SU-DHL-6 (cell line): ENCODE results near the gene ARHGAP22.

Experiments used
- H2AFZ ChIP-seq: fragments of 200-600 bp; sonication (generic); 2 replicates; pipeline ENCODE4 v1.6.1; 2014; ENCODE audit warnings: low read depth, mild to moderate bottlenecking, moderate library complexity, mixed read lengths, antibody characterized with exemption, low read length; ENCODE audit not compliant: severe bottlenecking
- H3F3A ChIP-seq: fragments of 200-600 bp; shearing (Covaris generic); 2 replicates; pipeline ENCODE4 v1.6.0; 2016; ENCODE audit warnings: antibody characterized with exemption, mild to moderate bottlenecking; ENCODE audit not compliant: insufficient read depth
- H3K27ac ChIP-seq: fragments of 200-600 bp; sonication (generic); 2 replicates; pipeline ENCODE4 v1.5.1; 2016; ENCODE audit warnings: low read depth, mild to moderate bottlenecking, low read length, moderate library complexity, mixed read lengths
- H3K27me3 ChIP-seq: fragments of 200-600 bp; sonication (generic), shearing (Covaris generic); 2 replicates; pipeline ENCODE4 v1.6.0; 2014; ENCODE audit warnings: mild to moderate bottlenecking, low read length
- H3K36me3 ChIP-seq: fragments of 200-600 bp; sonication (generic); 2 replicates; pipeline ENCODE4 v1.6.1; 2014; ENCODE audit warnings: mild to moderate bottlenecking, low read length, mixed read lengths
- H3K4me2 ChIP-seq: fragments of 300-600, 200-600 bp; shearing (Covaris generic), sonication (generic); 2 replicates; pipeline ENCODE4 v1.6.0; 2014; ENCODE audit warnings: low read length, low read depth, mild to moderate bottlenecking; ENCODE audit not compliant: poor library complexity, severe bottlenecking
- H3K4me3 ChIP-seq: fragments of 200-600 bp; sonication (generic); 2 replicates; pipeline ENCODE4 v1.5.1; 2014; ENCODE audit warnings: antibody characterized with exemption, low read length, mild to moderate bottlenecking, mixed read lengths; ENCODE audit not compliant: insufficient read depth, poor library complexity, severe bottlenecking
- H3K79me2 ChIP-seq: fragments of 200-600 bp; sonication (generic); 2 replicates; pipeline ENCODE4 v1.6.1; 2014; ENCODE audit warnings: mild to moderate bottlenecking, low read length, moderate library complexity; ENCODE audit not compliant: insufficient read depth
- H3K9ac ChIP-seq: fragments of 200-600 bp; sonication (generic); 2 replicates; pipeline ENCODE4 v1.7.0; 2014; ENCODE audit warnings: mild to moderate bottlenecking, low read length
- H3K9me2 ChIP-seq: fragments of 200-600 bp; sonication (generic); replicated peaks from 2 replicates; pipeline ENCODE4 v1.6.1; 2014; ENCODE audit warnings: low read length; ENCODE audit not compliant: insufficient read depth
- H3K9me3 ChIP-seq: fragments of 200-600 bp; sonication (generic); 2 replicates; pipeline ENCODE4 v1.6.1; 2014; ENCODE audit warnings: low read length, mixed read lengths; ENCODE audit not compliant: insufficient read depth
- H4K20me1 ChIP-seq: fragments of 200-600 bp; sonication (generic); 2 replicates; pipeline ENCODE4 v1.6.1; 2014; ENCODE audit warnings: low read depth, mild to moderate bottlenecking, antibody characterized with exemption, low read length, moderate library complexity, mixed read lengths
- CTCF ChIP-seq: fragments of 200-600 bp; sonication (generic); IDR thresholded peaks from one replicate; pipeline ENCODE4 v1.5.1; 2017; ENCODE audit warnings: antibody characterized with exemption, mild to moderate bottlenecking, low read length, moderate library complexity; ENCODE audit not compliant: insufficient read depth, poor library complexity, severe bottlenecking
- EZH2phosphoT487 ChIP-seq: fragments of 200-600 bp; sonication (generic), shearing (Covaris generic); conservative IDR thresholded peaks from 2 replicates; pipeline ENCODE4 v1.6.1; 2018; ENCODE audit warnings: mild to moderate bottlenecking, antibody characterized with exemption, low read length, moderate library complexity, mixed read lengths

ARHGAP22 gene

GRCh38 chr10:48455055-48455391, 149.8 kb downstream of the ARHGAP22 start:
- H3K9me2 ChIP-seq = no peaks in the 10 kb centered on the region
- no peak for TF ChIP-seq CTCF
- no peak for TF ChIP-seq EZH2phosphoT487
- no peak overlapping the region for H3K4me3 ChIP-seq
- H3K27ac ChIP-seq = no peak overlapping the region
- no peaks in the 10 kb centered on the region for H4K20me1 ChIP-seq
- no peaks in the 10 kb centered on the region for H3K27me3 ChIP-seq
- no peak overlapping the region for H3K9ac ChIP-seq
- H3K36me3 ChIP-seq = no peaks in the 10 kb centered on the region
- H3K4me2 ChIP-seq = no peak overlapping the region
- no peak overlapping the region for H2AFZ ChIP-seq
- no peaks in the 10 kb centered on the region for H3F3A ChIP-seq
- no peaks in the 10 kb centered on the region for H3K79me2 ChIP-seq
- H3K9me3 ChIP-seq = no peaks in the 10 kb centered on the region

GRCh38 chr10:48454302-48455054, 150.4 kb downstream of the ARHGAP22 start:
- no peaks in the 10 kb centered on the region for H3F3A ChIP-seq
- no peaks in the 10 kb centered on the region for H4K20me1 ChIP-seq
- no peak overlapping the region for H3K9ac ChIP-seq
- no peaks in the 10 kb centered on the region for H3K36me3 ChIP-seq
- no peak overlapping the region for H3K4me3 ChIP-seq
- no peaks in the 10 kb centered on the region for H3K9me3 ChIP-seq
- H3K27ac ChIP-seq = no peak overlapping the region
- no peaks in the 10 kb centered on the region for H3K9me2 ChIP-seq
- no peak overlapping the region for H2AFZ ChIP-seq
- TF ChIP-seq EZH2phosphoT487 (no peak), CTCF (no peak)
- H3K79me2 ChIP-seq = no peaks in the 10 kb centered on the region
- H3K27me3 ChIP-seq = no peaks in the 10 kb centered on the region
- no peak overlapping the region for H3K4me2 ChIP-seq

- H3F3A ChIP-seq = no peaks in the 10 kb centered on the region
- H3K79me2 ChIP-seq = no peaks in the 10 kb centered on the region
- H3K27ac ChIP-seq = no peak overlapping the region
- H3K9me2 ChIP-seq = no peaks in the 10 kb centered on the region
- H3K36me3 ChIP-seq = no peaks in the 10 kb centered on the region
- no peaks in the 10 kb centered on the region for H3K27me3 ChIP-seq
- no peaks in the 10 kb centered on the region for H4K20me1 ChIP-seq
- no peak overlapping the region for H2AFZ ChIP-seq
- TF ChIP-seq CTCF (no peak), EZH2phosphoT487 (no peak)
- H3K9me3 ChIP-seq = no peaks in the 10 kb centered on the region
- no peak overlapping the region for H3K4me2 ChIP-seq
- no peak overlapping the region for H3K4me3 ChIP-seq
- no peak overlapping the region for H3K9ac ChIP-seq
Observed at GRCh38 chr10:48453451-48454301, 151.2 kb downstream of the ARHGAP22 start.
